GM18909 (cell line): Measurements from ENCODE around the gene ZBED5.

ENCODE experiments used
- ATAC-seq: cut with Tn5 transposase; IDR thresholded peaks from one replicate; pipeline ENCODE4 v1.9.1; 2021; ENCODE audit warnings: mild to moderate bottlenecking; ENCODE audit not compliant: unreplicated experiment, poor library complexity

Gene ZBED5

GRCh38 chr11:10881892-10882291, 24.0 kb upstream of the ZBED5 start:
- ATAC-seq = no peak

- ATAC-seq = no peak
Measured at GRCh38 chr11:10878408-10879214, 20.8 kb upstream of the ZBED5 start.

DNA sequence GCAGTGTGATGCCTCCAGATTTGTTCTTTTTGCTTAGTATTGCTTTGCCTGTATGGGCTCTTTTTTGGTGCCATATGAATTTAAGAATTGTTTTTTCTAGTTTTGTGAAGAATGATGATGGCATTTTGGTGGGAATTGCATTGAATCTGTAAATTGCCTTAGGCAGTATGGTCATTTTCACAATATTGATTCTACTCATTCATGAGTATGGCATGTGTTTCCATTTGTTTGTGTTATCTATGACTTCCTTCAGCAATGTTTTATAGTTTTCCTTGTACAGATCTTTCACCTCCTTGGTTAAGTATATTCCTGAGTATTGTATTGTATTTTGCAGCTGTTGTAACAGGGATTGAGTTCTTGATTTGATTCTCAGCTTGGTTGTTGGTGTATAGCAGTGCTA, 18.3 kb upstream of the ZBED5 start:
- no peak for ATAC-seq

DNA sequence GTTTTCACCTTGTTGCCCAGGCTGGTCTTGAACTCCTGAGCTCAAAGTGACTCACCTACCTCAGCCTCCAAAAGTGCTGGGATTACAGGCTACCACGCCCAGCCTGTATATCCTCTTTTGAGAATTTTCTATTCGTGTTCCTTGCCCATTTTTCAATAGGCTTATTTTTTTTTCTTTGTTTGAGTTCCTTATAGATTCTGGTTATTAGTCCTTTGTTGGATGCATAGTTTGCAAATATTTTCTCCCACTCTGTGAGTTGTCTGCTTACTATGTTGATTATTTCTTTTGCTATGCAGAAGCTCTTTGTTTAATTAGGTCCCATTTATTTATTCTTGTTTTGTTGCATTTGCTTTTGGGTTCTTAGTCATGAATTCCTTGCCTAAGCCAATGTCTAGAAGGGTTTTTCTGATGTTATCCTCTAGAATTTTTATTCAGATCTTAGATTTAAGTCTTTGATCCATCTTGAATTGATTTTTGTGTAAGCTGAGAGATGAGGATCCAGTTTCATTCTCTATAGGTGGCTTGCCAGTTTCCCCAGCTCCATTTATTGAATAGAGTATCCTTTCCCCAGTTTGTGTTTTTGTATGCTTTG, 17.7 kb upstream of the ZBED5 start:
- ATAC-seq = no peak

GRCh38 chr11:10872097-10872496, 14.2 kb upstream of the ZBED5 start:
- no peak for ATAC-seq

GRCh38 chr11:10868352-10868751, 10.5 kb upstream of the ZBED5 start:
- no peak for ATAC-seq

- no peak for ATAC-seq
Measured at GRCh38 chr11:10866893-10867331, 9.1 kb upstream of the ZBED5 start.

GRCh38 chr11:10865837-10866270, 8.0 kb upstream of the ZBED5 start:
- no peak for ATAC-seq

DNA sequence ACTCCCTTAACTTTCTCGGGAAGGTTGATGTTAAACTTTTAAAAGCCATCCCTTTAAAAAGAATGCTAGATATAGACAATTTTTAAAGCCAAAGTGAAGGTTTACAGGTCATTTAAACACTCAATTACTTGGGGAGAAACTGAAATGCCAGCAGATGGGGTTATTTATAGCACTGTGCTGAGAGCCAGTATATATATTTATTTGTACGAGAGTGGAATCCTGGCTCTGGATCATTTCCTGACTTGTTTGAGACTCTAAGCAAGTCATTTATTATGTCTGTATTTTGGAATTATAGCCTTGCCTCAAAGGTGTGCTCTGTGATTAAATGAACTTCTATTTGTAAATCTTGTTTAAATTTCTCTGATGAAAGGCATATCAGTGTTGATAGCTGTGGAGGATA, 6.8 kb upstream of the ZBED5 start:
- no peak for ATAC-seq

- no peak for ATAC-seq
Measured at GRCh38 chr11:10862446-10862845, 4.6 kb upstream of the ZBED5 start.

- no peak for ATAC-seq
Measured at GRCh38 chr11:10861799-10862198, 3.9 kb upstream of the ZBED5 start.

GRCh38 chr11:10861047-10861446, 3.2 kb upstream of the ZBED5 start:
- ATAC-seq = no peak

- ATAC-seq = peak; percentile 28
Measured at GRCh38 chr11:10858439-10859325, 829 bp upstream of the ZBED5 start.

GRCh38 chr11:10857459-10857708, 469 bp downstream of the ZBED5 start:
- peak; percentile 13 for ATAC-seq

DNA sequence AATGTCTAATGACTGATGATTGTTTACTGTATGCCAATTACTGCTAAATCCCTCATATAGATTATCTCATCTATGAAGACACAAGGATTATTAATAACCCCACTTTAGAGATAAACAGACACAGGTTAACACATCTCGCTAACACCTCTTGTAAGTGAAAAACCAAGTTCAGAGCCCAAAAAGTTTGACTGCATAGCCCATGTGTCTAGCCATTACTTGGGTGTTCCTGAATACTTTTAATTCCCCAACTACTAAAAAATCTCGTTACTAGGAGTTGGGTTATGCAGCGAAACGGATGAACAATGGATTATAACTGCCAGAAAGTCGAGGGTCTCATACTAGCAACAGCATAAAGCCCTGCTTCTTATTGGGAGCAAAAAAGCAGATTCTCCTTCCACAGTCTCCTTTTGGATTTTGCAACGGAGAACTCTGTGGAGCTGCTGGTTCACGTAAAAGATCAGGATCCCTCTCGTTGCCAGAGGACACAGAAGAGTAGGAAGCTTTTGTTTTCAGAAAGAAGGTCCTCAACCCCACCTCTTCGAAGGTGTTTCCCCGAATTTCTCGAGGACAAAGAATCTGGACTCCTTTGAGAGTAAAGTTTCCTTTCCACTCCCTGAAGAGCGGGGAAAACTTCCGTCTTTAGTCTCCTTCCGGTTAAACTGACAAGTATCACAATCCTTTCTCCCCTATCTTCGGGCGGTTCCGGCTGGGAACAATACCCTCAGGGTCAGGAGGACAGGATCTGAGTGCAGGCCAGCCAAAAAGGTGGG, 979 bp downstream of the ZBED5 start:
- ATAC-seq = peak; percentile 0

GRCh38 chr11:10855295-10855694, 2.6 kb downstream of the ZBED5 start:
- no peak for ATAC-seq

DNA sequence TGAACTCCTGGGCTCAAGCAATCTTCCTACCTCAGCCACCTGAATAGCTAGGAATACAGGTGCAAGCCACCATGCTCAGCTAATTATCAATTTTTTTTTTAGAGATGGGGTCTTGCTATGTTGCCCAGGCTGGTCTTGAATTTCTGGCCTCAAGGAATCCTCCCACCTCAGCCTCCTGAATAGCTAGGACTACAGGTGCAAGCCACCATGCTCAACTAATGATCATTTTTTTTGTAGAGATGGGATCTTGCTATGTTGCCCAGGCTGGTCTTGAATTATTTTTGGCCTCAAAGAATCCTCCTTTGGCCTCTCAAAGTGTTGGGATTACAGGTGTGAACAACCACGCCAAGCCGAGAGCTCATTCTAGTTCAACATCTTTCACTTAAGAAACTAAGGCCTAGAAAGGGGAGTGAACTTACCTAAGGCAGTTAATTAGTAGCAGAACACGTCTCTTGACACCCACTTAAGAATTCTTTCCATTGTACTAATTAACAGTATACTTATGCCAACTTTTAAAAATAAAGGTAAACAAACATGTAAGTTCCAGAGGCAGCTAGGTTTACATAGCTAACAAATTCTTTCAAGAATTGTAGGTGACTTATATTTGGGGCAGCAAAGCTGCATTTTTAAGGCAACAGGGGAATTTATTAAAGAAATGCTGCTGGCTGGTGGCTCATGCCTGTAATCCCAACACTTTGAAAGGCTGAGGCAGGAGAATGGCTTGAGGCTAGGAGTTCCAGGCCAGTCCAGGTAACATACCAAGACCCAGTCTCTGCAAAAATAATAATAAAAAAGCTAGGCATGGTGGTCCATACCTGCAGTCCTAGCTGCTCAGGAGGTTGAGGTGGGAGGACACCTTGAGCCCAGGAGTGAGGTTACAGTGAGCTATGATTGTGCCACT, 9.6 kb downstream of the ZBED5 start:
- ATAC-seq = no peak

- no peak for ATAC-seq
Measured at GRCh38 chr11:10846660-10847059, 11.2 kb downstream of the ZBED5 start.

DNA sequence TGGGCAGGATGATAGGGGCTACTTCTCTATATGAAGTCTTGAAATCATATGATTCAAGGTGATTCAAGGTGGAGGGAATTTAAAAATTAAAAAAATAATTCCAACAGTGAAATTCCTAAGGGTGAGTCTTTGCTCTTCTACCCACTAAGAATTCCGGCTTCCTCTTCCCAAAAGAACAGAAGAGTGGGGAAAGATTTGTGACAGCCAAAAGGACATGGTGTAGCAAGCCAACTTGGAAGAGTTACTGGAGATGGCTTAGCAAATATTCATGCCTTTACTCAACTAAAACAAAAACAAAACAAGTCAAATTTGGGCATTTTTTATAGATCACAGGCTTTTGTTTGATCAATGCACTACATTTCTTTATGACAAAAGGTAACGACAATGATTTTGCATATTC, 12.3 kb downstream of the ZBED5 start:
- ATAC-seq = no peak

DNA sequence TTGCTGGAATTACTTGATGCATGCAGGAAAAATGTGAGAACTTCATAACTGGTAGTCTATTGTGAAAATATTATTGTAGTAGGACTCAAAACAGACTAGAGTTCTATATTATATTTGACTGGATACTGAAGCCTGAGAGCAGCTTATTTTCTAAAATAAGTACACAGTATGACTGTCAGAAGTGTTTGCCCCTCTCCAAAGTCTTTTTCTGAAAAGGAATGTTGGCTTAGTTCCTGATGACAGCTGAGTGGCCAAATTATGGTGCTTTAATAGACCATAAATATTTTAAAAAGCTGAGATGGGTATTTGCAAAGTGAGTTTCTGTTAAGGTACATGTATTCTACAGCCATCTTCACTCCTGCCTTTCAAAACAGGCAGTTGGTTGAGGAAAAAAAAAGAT, 13.1 kb downstream of the ZBED5 start:
- no peak for ATAC-seq
